Naive thymus-derived CD4-positive, alpha-beta T cell (primary cell): ENCODE measurements around the gene ARHGEF10L. TPM values are rescaled to one million over a fixed set of nuclear protein-coding genes. Genes with fewer than 3 reads are reported as not detected.

Source experiments
- ATAC-seq: fragments of 150-1000 bp; cut with Tn5 transposase; 2 replicates; pipeline ENCODE4 v1.10.0; 2021; ENCODE audit warnings: mild to moderate bottlenecking, moderate library complexity
- CTCF ChIA-PET: fragments of 350-600 bp; sonication (Branson Sonifier 250); formaldehyde crosslinking; loops from one replicate; lab custom pipeline; 2021; ENCODE audit warnings: antibody characterized with exemption; lab: Charles Lee
- POLR2A ChIA-PET: fragments of 350-600 bp; sonication (Branson Sonifier 250); formaldehyde crosslinking; loops from one replicate; lab custom pipeline; 2021; ENCODE audit warnings: antibody characterized with exemption, inconsistent platforms; lab: Charles Lee
- DNase-seq, 9 donors: peaks; one replicate each; pipeline versions ENCODE4 v3.0.0 to v3.0.0-alpha.2; 2020 to 2022; ENCODE audit warnings: mixed read lengths in 1 of 9
- H3K27ac ChIP-seq: one replicate; pipeline ENCODE4 v1.7.0; 2013; ENCODE audit warnings: mild to moderate bottlenecking, low read depth, low read length, moderate library complexity
- H3K27me3 ChIP-seq, 2 donors: one replicate each; pipeline ENCODE4 v1.7.0; 2013; ENCODE audit warnings: low read length in 2 of 2, mild to moderate bottlenecking in 2 of 2, moderate library complexity in 2 of 2; ENCODE audit not compliant: control insufficient read depth in 2 of 2, insufficient read depth in 2 of 2
- H3K36me3 ChIP-seq, 3 experiments: 1 replicate in 2 of 3; 2 replicates in 1 of 3; pipeline ENCODE4 v1.7.0; 2013; ENCODE audit warnings: low read length in 3 of 3, mild to moderate bottlenecking in 3 of 3, moderate library complexity in 1 of 3; ENCODE audit not compliant: insufficient read depth in 3 of 3, control insufficient read depth in 2 of 3
- H3K4me1 ChIP-seq, 2 donors: one replicate each; pipeline ENCODE4 v1.7.0; 2013; ENCODE audit warnings: low read length in 2 of 2, mild to moderate bottlenecking in 2 of 2, moderate library complexity in 1 of 2; ENCODE audit not compliant: control insufficient read depth in 2 of 2, insufficient read depth in 2 of 2
- H3K4me3 ChIP-seq: 2 replicates; pipeline ENCODE4 v1.7.0; 2013; ENCODE audit warnings: mild to moderate bottlenecking, low read length
- H3K9me3 ChIP-seq, 3 experiments: 1 replicate in 2 of 3; 2 replicates in 1 of 3; pipeline ENCODE4 v1.7.0; 2013; ENCODE audit warnings: low read length in 3 of 3; ENCODE audit not compliant: control insufficient read depth in 2 of 3
- H3K27ac Mint-ChIP-seq, 9 donors: one replicate each; pipeline ENCODE4 v1.8.0; 2020 to 2022; ENCODE audit warnings: mixed read lengths in 9 of 9, mild to moderate bottlenecking in 8 of 9, moderate library complexity in 5 of 9, inconsistent platforms in 2 of 9
- H3K27me3 Mint-ChIP-seq, 5 donors: one replicate each; pipeline ENCODE4 v1.8.0; 2021 to 2022; ENCODE audit warnings: mixed read lengths in 5 of 5, mild to moderate bottlenecking in 1 of 5
- H3K36me3 Mint-ChIP-seq, 5 donors: one replicate each; pipeline ENCODE4 v1.8.0; 2020 to 2022; ENCODE audit warnings: mixed read lengths in 5 of 5, mild to moderate bottlenecking in 3 of 5, inconsistent platforms in 1 of 5
- H3K4me1 Mint-ChIP-seq, 7 donors: one replicate each; pipeline ENCODE4 v1.8.0; 2020 to 2022; ENCODE audit warnings: mixed read lengths in 7 of 7, mild to moderate bottlenecking in 3 of 7, inconsistent platforms in 1 of 7
- H3K4me3 Mint-ChIP-seq, 10 donors: one replicate each; pipeline ENCODE4 v1.8.0; 2020 to 2022; ENCODE audit warnings: mild to moderate bottlenecking in 10 of 10, mixed read lengths in 10 of 10, moderate library complexity in 6 of 10, inconsistent platforms in 2 of 10
- H3K9me3 Mint-ChIP-seq, 11 donors: one replicate each; pipeline ENCODE4 v1.8.0; 2020 to 2022; ENCODE audit warnings: mixed read lengths in 11 of 11, mild to moderate bottlenecking in 4 of 11, inconsistent platforms in 1 of 11, moderate library complexity in 1 of 11
- intact Hi-C, 2 donors: fragments of 100-400 bp; cut with micrococcal nuclease; formaldehyde crosslinking; loops; one replicate each; pipeline ENCODE4 v1.15.1; 2023
- polyA plus RNA-seq, 2 donors: library from polyadenylated mRNA; unstranded; fragments of 300-500 nt; fragmentation: Illumina TruSeq; gene quantifications; one replicate each; pipeline ENCODE4 v1.2.3, GENCODE V29; 2021
- total RNA-seq, 6 experiments: library from RNA in 5 of 6; stranded (reverse) in 5 of 6; gene quantifications; 1 replicate in 5 of 6; 2 replicates in 1 of 6; pipeline ENCODE4 v1.2.3 and lab custom pipeline; 2021 to 2026

ARHGEF10L gene
- total and polyA plus RNA-seq, 7 experiments from 2014 or later: 0.59 to 19.7 (median 0.84) TPM; not detected in 3

DNA sequence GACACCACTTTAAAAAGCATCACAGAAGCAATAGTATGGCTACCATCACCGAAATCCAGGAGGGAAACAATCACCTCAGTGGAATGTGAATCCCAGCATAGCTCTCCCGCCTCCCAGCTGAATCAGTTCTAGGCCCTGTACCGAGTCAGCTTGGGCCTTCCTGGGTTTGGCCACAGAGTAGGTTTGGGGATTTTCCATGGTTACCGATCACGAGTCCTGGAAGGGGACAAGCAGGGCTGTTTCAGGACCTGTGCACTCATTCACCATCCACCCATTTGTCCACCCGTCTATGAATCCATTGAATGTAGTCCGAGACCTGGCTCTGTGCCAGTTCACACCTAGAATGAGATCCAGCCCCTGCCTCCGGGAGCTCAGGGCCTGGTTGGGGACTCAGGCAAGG, 94.2 kb downstream of the ARHGEF10L start:
- peaks cover 0 to 3% (median 0%) of the 10 kb centered on the region in 7 donors for H3K4me1 Mint-ChIP-seq
- H3K27me3 ChIP-seq: no peaks in the 10 kb centered on the region
- H3K9me3 ChIP-seq: no peaks in the 10 kb centered on the region
- H3K4me3 Mint-ChIP-seq: no peak overlapping the region
- H3K36me3 ChIP-seq: no peaks in the 10 kb centered on the region
- H3K27ac ChIP-seq: no peak overlapping the region
- intact Hi-C loops: no loop called here
- POLR2A ChIA-PET: no interaction called here
- CTCF ChIA-PET: no interaction called here
- DNase-seq: no peak
- H3K27me3 Mint-ChIP-seq: peaks cover 0 to 3% (median 0%) of the 10 kb centered on the region in 5 donors
- ATAC-seq: no peak
- no peaks in the 10 kb centered on the region for H3K36me3 Mint-ChIP-seq
- no peak overlapping the region for H3K4me3 ChIP-seq
- H3K27ac Mint-ChIP-seq: no peak overlapping the region
- no peaks in the 10 kb centered on the region for H3K9me3 Mint-ChIP-seq
- H3K4me1 ChIP-seq: no peaks in the 10 kb centered on the region

DNA sequence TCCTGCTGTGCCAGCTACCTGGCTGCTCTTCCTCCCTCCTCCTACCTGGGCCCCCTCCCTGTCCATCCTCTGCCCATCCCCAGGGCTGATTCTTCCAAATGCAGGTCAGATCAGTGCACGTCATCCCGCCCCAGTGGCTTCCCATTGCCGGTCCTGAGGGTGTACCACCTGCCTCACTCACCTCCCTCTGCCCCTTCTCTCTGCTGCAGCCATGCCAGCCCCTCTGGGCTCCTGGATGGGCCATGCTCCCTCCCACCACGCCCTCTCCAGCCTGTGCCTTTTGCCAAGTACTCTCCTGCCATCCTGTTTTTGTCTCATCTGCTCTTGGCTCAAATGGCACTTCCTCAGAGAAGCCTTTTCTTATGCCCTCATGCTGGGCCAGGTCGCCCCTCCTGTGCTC, 95.8 kb downstream of the ARHGEF10L start:
- Histone ChIP-seq H3K27me3 (no peaks in the 10 kb centered on the region), H3K4me1 (no peaks in the 10 kb centered on the region), H3K27ac (no peak overlapping the region), H3K36me3 (no peaks in the 10 kb centered on the region), H3K4me3 (no peak overlapping the region), H3K9me3 (no peaks in the 10 kb centered on the region)
- intact Hi-C loops: no loop called here
- Mint-ChIP-seq H3K27me3 (peaks cover 0 to 6% (median 0%) of the 10 kb centered on the region in 5 donors), H3K27ac (no peak overlapping the region), H3K36me3 (no peaks in the 10 kb centered on the region), H3K9me3 (no peaks in the 10 kb centered on the region), H3K4me1 (peaks cover 0 to 3% (median 0%) of the 10 kb centered on the region in 7 donors), H3K4me3 (no peak overlapping the region)
- ATAC-seq (peak; percentile 20), DNase-seq (no peak)
- ChIA-PET POLR2A (no interaction called here), CTCF (no interaction called here)

GRCh38 chr1:17635811-17636210, 96.3 kb downstream of the ARHGEF10L start:
- POLR2A ChIA-PET: no interaction called here
- no peaks in the 10 kb centered on the region for H3K36me3 Mint-ChIP-seq
- H3K4me1 ChIP-seq: no peaks in the 10 kb centered on the region
- H3K9me3 Mint-ChIP-seq: no peaks in the 10 kb centered on the region
- H3K4me3 ChIP-seq: no peak overlapping the region
- no peak overlapping the region for H3K27ac ChIP-seq
- peaks cover 0 to 10% (median 0%) of the 10 kb centered on the region in 5 donors for H3K27me3 Mint-ChIP-seq
- no peak overlapping the region for H3K27ac Mint-ChIP-seq
- H3K4me1 Mint-ChIP-seq: peaks cover 0 to 3% (median 0%) of the 10 kb centered on the region in 7 donors
- CTCF ChIA-PET: no interaction called here
- no peaks in the 10 kb centered on the region for H3K9me3 ChIP-seq
- ATAC-seq (peak; percentile 85), DNase-seq (no peak)
- H3K36me3 ChIP-seq: no peaks in the 10 kb centered on the region
- intact Hi-C loops: no loop called here
- H3K4me3 Mint-ChIP-seq: no peak overlapping the region
- H3K27me3 ChIP-seq: no peaks in the 10 kb centered on the region

- H3K36me3 Mint-ChIP-seq: no peaks in the 10 kb centered on the region
- Histone ChIP-seq H3K27ac (no peak overlapping the region), H3K9me3 (no peaks in the 10 kb centered on the region), H3K4me1 (no peaks in the 10 kb centered on the region), H3K4me3 (no peak overlapping the region), H3K36me3 (no peaks in the 10 kb centered on the region), H3K27me3 (no peaks in the 10 kb centered on the region)
- peaks cover 0 to 10% (median 0%) of the 10 kb centered on the region in 5 donors for H3K27me3 Mint-ChIP-seq
- H3K9me3 Mint-ChIP-seq: no peaks in the 10 kb centered on the region
- POLR2A ChIA-PET: no interaction called here
- H3K27ac Mint-ChIP-seq: no peak overlapping the region
- intact Hi-C loops: no loop called here
- no peak overlapping the region for H3K4me3 Mint-ChIP-seq
- CTCF ChIA-PET: no interaction called here
- DNase-seq (no peak), ATAC-seq (no peak)
- peaks cover 0 to 3% (median 0%) of the 10 kb centered on the region in 7 donors for H3K4me1 Mint-ChIP-seq
Measured at GRCh38 chr1:17636612-17637011, 97.1 kb downstream of the ARHGEF10L start.

GRCh38 chr1:17637055-17637454, 97.6 kb downstream of the ARHGEF10L start:
- no peaks in the 10 kb centered on the region for H3K4me1 ChIP-seq
- H3K4me3 ChIP-seq: no peak overlapping the region
- H3K9me3 ChIP-seq: no peaks in the 10 kb centered on the region
- intact Hi-C loops: no loop called here
- ChIA-PET CTCF (no interaction called here), POLR2A (no interaction called here)
- peaks cover 0 to 10% (median 3%) of the 10 kb centered on the region in 5 donors for H3K27me3 Mint-ChIP-seq
- no peaks in the 10 kb centered on the region for H3K36me3 Mint-ChIP-seq
- H3K27ac ChIP-seq: no peak overlapping the region
- H3K27me3 ChIP-seq: no peaks in the 10 kb centered on the region
- ATAC-seq: no peak
- peaks cover 0 to 3% (median 0%) of the 10 kb centered on the region in 7 donors for H3K4me1 Mint-ChIP-seq
- H3K4me3 Mint-ChIP-seq: no peak overlapping the region
- no peak for DNase-seq
- no peak overlapping the region for H3K27ac Mint-ChIP-seq
- no peaks in the 10 kb centered on the region for H3K9me3 Mint-ChIP-seq
- no peaks in the 10 kb centered on the region for H3K36me3 ChIP-seq

- ChIA-PET POLR2A (no interaction called here), CTCF (no interaction called here)
- no peak overlapping the region for H3K27ac ChIP-seq
- no peaks in the 10 kb centered on the region for H3K4me1 ChIP-seq
- no peak overlapping the region for H3K27ac Mint-ChIP-seq
- H3K27me3 ChIP-seq: no peaks in the 10 kb centered on the region
- no peak overlapping the region for H3K4me3 ChIP-seq
- H3K27me3 Mint-ChIP-seq: peaks cover 0 to 10% (median 4%) of the 10 kb centered on the region in 5 donors
- no peaks in the 10 kb centered on the region for H3K36me3 ChIP-seq
- intact Hi-C loops: no loop called here
- no peaks in the 10 kb centered on the region for H3K9me3 Mint-ChIP-seq
- ATAC-seq (no peak), DNase-seq (no peak)
- peaks cover 0 to 3% (median 0%) of the 10 kb centered on the region in 7 donors for H3K4me1 Mint-ChIP-seq
- no peaks in the 10 kb centered on the region for H3K36me3 Mint-ChIP-seq
- H3K9me3 ChIP-seq: no peaks in the 10 kb centered on the region
- H3K4me3 Mint-ChIP-seq: no peak overlapping the region
Measured at GRCh38 chr1:17639703-17640340, 100.3 kb downstream of the ARHGEF10L start.

DNA sequence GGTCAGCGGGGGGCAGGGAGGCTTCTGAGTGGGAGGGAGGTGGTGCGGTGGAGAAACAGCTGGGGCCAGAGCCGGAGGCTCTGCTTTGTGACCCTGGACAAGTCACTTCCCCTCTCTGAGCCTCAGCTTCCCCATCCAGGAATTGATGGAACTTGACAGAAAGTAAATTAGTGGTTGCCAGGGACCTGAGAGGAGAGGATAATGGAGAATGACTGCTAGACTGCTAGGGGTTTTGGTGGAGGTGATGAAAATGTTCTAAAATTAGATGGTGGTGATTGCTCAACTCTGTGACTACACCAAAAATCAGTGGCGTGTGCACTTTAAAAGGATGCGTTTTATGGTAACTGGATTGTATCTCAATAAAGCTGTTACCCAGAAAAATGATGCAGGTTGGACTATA, 100.9 kb downstream of the ARHGEF10L start:
- Histone ChIP-seq H3K27me3 (no peaks in the 10 kb centered on the region), H3K36me3 (no peaks in the 10 kb centered on the region), H3K4me1 (no peaks in the 10 kb centered on the region), H3K9me3 (no peaks in the 10 kb centered on the region), H3K27ac (no peak overlapping the region), H3K4me3 (no peak overlapping the region)
- ChIA-PET POLR2A (no interaction called here), CTCF (no interaction called here)
- DNase-seq: no peak
- no peaks in the 10 kb centered on the region for H3K36me3 Mint-ChIP-seq
- peaks cover 0 to 10% (median 4%) of the 10 kb centered on the region in 5 donors for H3K27me3 Mint-ChIP-seq
- intact Hi-C loops: no loop called here
- H3K9me3 Mint-ChIP-seq: no peaks in the 10 kb centered on the region
- no peak overlapping the region for H3K27ac Mint-ChIP-seq
- H3K4me3 Mint-ChIP-seq: no peak overlapping the region
- no peak for ATAC-seq
- H3K4me1 Mint-ChIP-seq: peaks cover 0 to 3% (median 0%) of the 10 kb centered on the region in 7 donors
